ENCODE measurements around the gene NEUROD2.

GRCh38 chr17:39611401-39612112 lies 3.8 kb upstream of the NEUROD2 start:
- TF ChIP-seq, protein P1, sequence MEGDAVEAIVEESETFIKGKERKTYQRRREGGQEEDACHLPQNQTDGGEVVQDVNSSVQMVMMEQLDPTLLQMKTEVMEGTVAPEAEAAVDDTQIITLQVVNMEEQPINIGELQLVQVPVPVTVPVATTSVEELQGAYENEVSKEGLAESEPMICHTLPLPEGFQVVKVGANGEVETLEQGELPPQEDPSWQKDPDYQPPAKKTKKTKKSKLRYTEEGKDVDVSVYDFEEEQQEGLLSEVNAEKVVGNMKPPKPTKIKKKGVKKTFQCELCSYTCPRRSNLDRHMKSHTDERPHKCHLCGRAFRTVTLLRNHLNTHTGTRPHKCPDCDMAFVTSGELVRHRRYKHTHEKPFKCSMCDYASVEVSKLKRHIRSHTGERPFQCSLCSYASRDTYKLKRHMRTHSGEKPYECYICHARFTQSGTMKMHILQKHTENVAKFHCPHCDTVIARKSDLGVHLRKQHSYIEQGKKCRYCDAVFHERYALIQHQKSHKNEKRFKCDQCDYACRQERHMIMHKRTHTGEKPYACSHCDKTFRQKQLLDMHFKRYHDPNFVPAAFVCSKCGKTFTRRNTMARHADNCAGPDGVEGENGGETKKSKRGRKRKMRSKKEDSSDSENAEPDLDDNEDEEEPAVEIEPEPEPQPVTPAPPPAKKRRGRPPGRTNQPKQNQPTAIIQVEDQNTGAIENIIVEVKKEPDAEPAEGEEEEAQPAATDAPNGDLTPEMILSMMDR (IDR thresholded peaks at IDR 0.05), result no peak
- TF ChIP-seq POLR2AphosphoS5 (IDR thresholded peaks at IDR 0.05) (no peak), POLR2A (IDR thresholded peaks at IDR 0.05) (no peak)

Data from prostate gland (tissue), 2 donors.